ENCODE results near the gene ENAH.

The ENAH gene

GRCh38 chr1:225627304-225627947 is 25.5 kb downstream of the ENAH start:
- Histone ChIP-seq H2BK120ac (ENCODE audit: low read depth, low read length) (no peak overlapping the region), H2BK12ac (ENCODE audit: low read length in 2 of 2) (no peak overlapping the region), H2AK5ac (ENCODE audit: low read length, severe bottlenecking) (no peak overlapping the region), H3K4ac (ENCODE audit: low read depth in 1 of 2, low read length in 2 of 2) (no peak overlapping the region), H3K14ac (ENCODE audit: low read length in 2 of 2) (no peak overlapping the region), H3K36me3 (ENCODE audit: control insufficient read depth in 1 of 2, insufficient read depth in 2 of 2, low read depth in 1 of 2, low read length in 2 of 2) (no peaks in the 10 kb centered on the region), H3K4me3 (ENCODE audit: insufficient read depth in 1 of 2, low read depth in 1 of 2, low read length in 2 of 2) (no peak overlapping the region), H3K23ac (ENCODE audit: low read length in 2 of 2) (no peak overlapping the region), H3K18ac (ENCODE audit: low read depth in 1 of 2, low read length in 2 of 2) (no peak overlapping the region), H3K79me1 (replicated peaks; ENCODE audit: low read length, poor library complexity, severe bottlenecking) (peaks cover 19% of the 10 kb centered on the region), H4K91ac (ENCODE audit: low read length) (no peak overlapping the region), H2AFZ (ENCODE audit: low read depth, low read length) (no peak overlapping the region), H3K9me3 (ENCODE audit: control insufficient read depth, low read length) (no peaks in the 10 kb centered on the region), H3K9ac (ENCODE audit: low read length) (peak overlapping the region; percentile 34), H2BK15ac (ENCODE audit: low read depth, poor library complexity, severe bottlenecking) (no peak overlapping the region), H3K27me3 (ENCODE audit: control insufficient read depth in 1 of 2, insufficient read depth in 1 of 2, low read length in 2 of 2) (no peaks in the 10 kb centered on the region), H2BK5ac (ENCODE audit: low read depth, low read length, poor library complexity, severe bottlenecking) (no peak overlapping the region), H3K4me1 (ENCODE audit: control insufficient read depth, insufficient read depth, low read depth, low read length) (peaks cover 6% of the 10 kb centered on the region), H3K27ac (ENCODE audit: low read length, poor library complexity, severe bottlenecking) (peak overlapping the region; percentile 38), H4K8ac (ENCODE audit: low read length) (no peak overlapping the region), H3K4me2 (ENCODE audit: low read length, poor library complexity, severe bottlenecking) (peak overlapping the region; percentile 18)
- DNase-seq = no peak
- 50% methylated on average over 1 of the region's 2 CpGs for WGBS

- no peak overlapping the region for H2AFZ ChIP-seq (ENCODE audit: low read depth, low read length)
- no peak overlapping the region for H2BK12ac ChIP-seq (ENCODE audit: low read length in 2 of 2)
- no peak overlapping the region for H3K23ac ChIP-seq (ENCODE audit: low read length in 2 of 2)
- H2BK5ac ChIP-seq (ENCODE audit: low read depth, low read length, poor library complexity, severe bottlenecking) = no peak overlapping the region
- WGBS = no CpG with 5 or more reads among the region's 2 CpGs
- no peak overlapping the region for H3K4me3 ChIP-seq (ENCODE audit: insufficient read depth in 1 of 2, low read depth in 1 of 2, low read length in 2 of 2)
- no peak overlapping the region for H3K4me2 ChIP-seq (ENCODE audit: low read length, poor library complexity, severe bottlenecking)
- peaks cover 0 to under 1% of the 10 kb centered on the region in 2 experiments for H3K36me3 ChIP-seq (ENCODE audit: control insufficient read depth in 1 of 2, insufficient read depth in 2 of 2, low read depth in 1 of 2, low read length in 2 of 2)
- no peak overlapping the region for H4K8ac ChIP-seq (ENCODE audit: low read length)
- H3K79me1 ChIP-seq (replicated peaks; ENCODE audit: low read length, poor library complexity, severe bottlenecking) = peaks cover 20% of the 10 kb centered on the region
- no peaks in the 10 kb centered on the region for H3K27me3 ChIP-seq (ENCODE audit: control insufficient read depth in 1 of 2, insufficient read depth in 1 of 2, low read length in 2 of 2)
- peak overlapping the region; percentile 34 for H3K9ac ChIP-seq (ENCODE audit: low read length)
- no peak overlapping the region for H2BK15ac ChIP-seq (ENCODE audit: low read depth, poor library complexity, severe bottlenecking)
- H2AK5ac ChIP-seq (ENCODE audit: low read length, severe bottlenecking) = no peak overlapping the region
- no peak overlapping the region for H4K91ac ChIP-seq (ENCODE audit: low read length)
- H3K14ac ChIP-seq (ENCODE audit: low read length in 2 of 2) = no peak overlapping the region
- no peak overlapping the region for H3K4ac ChIP-seq (ENCODE audit: low read depth in 1 of 2, low read length in 2 of 2)
- peaks cover 6% of the 10 kb centered on the region for H3K4me1 ChIP-seq (ENCODE audit: control insufficient read depth, insufficient read depth, low read depth, low read length)
- no peak overlapping the region for H3K27ac ChIP-seq (ENCODE audit: low read length, poor library complexity, severe bottlenecking)
- no peak overlapping the region for H3K18ac ChIP-seq (ENCODE audit: low read depth in 1 of 2, low read length in 2 of 2)
- peak; percentile 43 for DNase-seq
- H2BK120ac ChIP-seq (ENCODE audit: low read depth, low read length) = no peak overlapping the region
- no peaks in the 10 kb centered on the region for H3K9me3 ChIP-seq (ENCODE audit: control insufficient read depth, low read length)
Observed at GRCh38 chr1:225626698-225627097, 26.2 kb downstream of the ENAH start.

GRCh38 chr1:225617956-225618355 is 35.0 kb downstream of the ENAH start:
- H2BK120ac ChIP-seq (ENCODE audit: low read depth, low read length) = no peak overlapping the region
- H2AFZ ChIP-seq (ENCODE audit: low read depth, low read length) = no peak overlapping the region

GRCh38 chr1:225617479-225617878 is 35.4 kb downstream of the ENAH start:
- Histone ChIP-seq H3K23ac (ENCODE audit: low read length in 2 of 2) (no peak overlapping the region), H3K36me3 (ENCODE audit: control insufficient read depth in 1 of 2, insufficient read depth in 2 of 2, low read depth in 1 of 2, low read length in 2 of 2) (peaks cover 0 to 2% of the 10 kb centered on the region in 2 experiments)
- WGBS = 75% methylated on average over 1 of the region's 1 CpG

More at GRCh38 chr1:225617956-225618355, 35.0 kb downstream of the ENAH start:
- H3K4me1 ChIP-seq (ENCODE audit: control insufficient read depth, insufficient read depth, low read depth, low read length) = no peaks in the 10 kb centered on the region
- H4K8ac ChIP-seq (ENCODE audit: low read length) = no peak overlapping the region
- H3K14ac ChIP-seq (ENCODE audit: low read length in 2 of 2) = no peak overlapping the region
- DNase-seq = no peak
- no peak overlapping the region for H2BK12ac ChIP-seq (ENCODE audit: low read length in 2 of 2)
- no peak overlapping the region for H4K91ac ChIP-seq (ENCODE audit: low read length)
- peak overlapping the region; percentile 28 for H3K9ac ChIP-seq (ENCODE audit: low read length)
- no peak overlapping the region for H3K4me2 ChIP-seq (ENCODE audit: low read length, poor library complexity, severe bottlenecking)
- WGBS = 92% methylated on average over 1 of the region's 2 CpGs
- no peak overlapping the region for H3K23ac ChIP-seq (ENCODE audit: low read length in 2 of 2)
- peaks cover 13% of the 10 kb centered on the region for H3K79me1 ChIP-seq (replicated peaks; ENCODE audit: low read length, poor library complexity, severe bottlenecking)
- H3K27me3 ChIP-seq (ENCODE audit: control insufficient read depth in 1 of 2, insufficient read depth in 1 of 2, low read length in 2 of 2) = no peaks in the 10 kb centered on the region
- no peak overlapping the region for H3K18ac ChIP-seq (ENCODE audit: low read depth in 1 of 2, low read length in 2 of 2)
- no peak overlapping the region for H3K4ac ChIP-seq (ENCODE audit: low read depth in 1 of 2, low read length in 2 of 2)
- H3K36me3 ChIP-seq (ENCODE audit: control insufficient read depth in 1 of 2, insufficient read depth in 2 of 2, low read depth in 1 of 2, low read length in 2 of 2) = peaks cover 0 to 2% of the 10 kb centered on the region in 2 experiments
- no peaks in the 10 kb centered on the region for H3K9me3 ChIP-seq (ENCODE audit: control insufficient read depth, low read length)
- no peak overlapping the region for H3K27ac ChIP-seq (ENCODE audit: low read length, poor library complexity, severe bottlenecking)
- no peak overlapping the region for H3K4me3 ChIP-seq (ENCODE audit: insufficient read depth in 1 of 2, low read depth in 1 of 2, low read length in 2 of 2)
- no peak overlapping the region for H2BK5ac ChIP-seq (ENCODE audit: low read depth, low read length, poor library complexity, severe bottlenecking)
- no peak overlapping the region for H2AK5ac ChIP-seq (ENCODE audit: low read length, severe bottlenecking)
- no peak overlapping the region for H2BK15ac ChIP-seq (ENCODE audit: low read depth, poor library complexity, severe bottlenecking)

More at GRCh38 chr1:225617479-225617878, 35.4 kb downstream of the ENAH start:
- H2BK120ac ChIP-seq (ENCODE audit: low read depth, low read length) = no peak overlapping the region
- H3K9me3 ChIP-seq (ENCODE audit: control insufficient read depth, low read length) = no peaks in the 10 kb centered on the region
- H3K14ac ChIP-seq (ENCODE audit: low read length in 2 of 2) = no peak overlapping the region
- no peak overlapping the region for H3K4me2 ChIP-seq (ENCODE audit: low read length, poor library complexity, severe bottlenecking)
- no peak overlapping the region for H3K4ac ChIP-seq (ENCODE audit: low read depth in 1 of 2, low read length in 2 of 2)
- H2BK15ac ChIP-seq (ENCODE audit: low read depth, poor library complexity, severe bottlenecking) = no peak overlapping the region
- H3K4me1 ChIP-seq (ENCODE audit: control insufficient read depth, insufficient read depth, low read depth, low read length) = no peaks in the 10 kb centered on the region
- peaks cover 11% of the 10 kb centered on the region for H3K79me1 ChIP-seq (replicated peaks; ENCODE audit: low read length, poor library complexity, severe bottlenecking)
- H3K18ac ChIP-seq (ENCODE audit: low read depth in 1 of 2, low read length in 2 of 2) = no peak overlapping the region
- H3K27ac ChIP-seq (ENCODE audit: low read length, poor library complexity, severe bottlenecking) = no peak overlapping the region
- H2BK5ac ChIP-seq (ENCODE audit: low read depth, low read length, poor library complexity, severe bottlenecking) = no peak overlapping the region
- H2AK5ac ChIP-seq (ENCODE audit: low read length, severe bottlenecking) = no peak overlapping the region
- H3K27me3 ChIP-seq (ENCODE audit: control insufficient read depth in 1 of 2, insufficient read depth in 1 of 2, low read length in 2 of 2) = no peaks in the 10 kb centered on the region
- H2AFZ ChIP-seq (ENCODE audit: low read depth, low read length) = no peak overlapping the region
- no peak overlapping the region for H4K8ac ChIP-seq (ENCODE audit: low read length)
- peak; percentile 36 for DNase-seq
- no peak overlapping the region for H2BK12ac ChIP-seq (ENCODE audit: low read length in 2 of 2)
- no peak overlapping the region for H3K4me3 ChIP-seq (ENCODE audit: insufficient read depth in 1 of 2, low read depth in 1 of 2, low read length in 2 of 2)
- H3K9ac ChIP-seq (ENCODE audit: low read length) = peak overlapping the region; percentile 28
- no peak overlapping the region for H4K91ac ChIP-seq (ENCODE audit: low read length)

Measured in mesenchymal stem cell (in vitro differentiated cells and primary cell).